CD14-positive monocyte (primary cell): ENCODE results near the gene RSAD2. TPM values are rescaled to one million over a fixed set of nuclear protein-coding genes. Genes with fewer than 3 reads are reported as not detected.

Experiments used
- DNase-seq, 3 donors: peaks; one replicate each; pipeline ENCODE4 v3.0.0-alpha.2; 2011 to 2022
- H2AFZ ChIP-seq: 2 replicates; pipeline ENCODE4 v1.6.0; 2012; ENCODE audit warnings: mild to moderate bottlenecking, low read depth, low read length, inconsistent platforms; ENCODE audit not compliant: insufficient read depth, poor library complexity, severe bottlenecking
- H3K27ac ChIP-seq, 2 donors: 1 replicate in 1 of 2; 2 replicates in 1 of 2; pipeline ENCODE4 v1.5.1; 2012 to 2013; ENCODE audit warnings: low read length in 2 of 2, control low read depth in 1 of 2, inconsistent platforms in 1 of 2, low read depth in 1 of 2, mild to moderate bottlenecking in 1 of 2
- H3K27me3 ChIP-seq, 2 donors: one replicate each; pipeline versions ENCODE4 v1.6.0 to v1.6.1; 2011 to 2013; ENCODE audit warnings: low read length in 2 of 2; ENCODE audit not compliant: control insufficient read depth in 2 of 2, insufficient read depth in 2 of 2
- H3K36me3 ChIP-seq, 2 donors: replicated peaks in 1 of 2; 1 replicate in 1 of 2; 2 replicates in 1 of 2; pipeline versions ENCODE4 v1.5.1 to v1.6.1; 2012 to 2013; ENCODE audit warnings: low read length in 2 of 2, control low read depth in 1 of 2, inconsistent platforms in 1 of 2, mild to moderate bottlenecking in 1 of 2; ENCODE audit not compliant: insufficient read depth in 2 of 2, control insufficient read depth in 1 of 2
- H3K4me1 ChIP-seq, 2 donors: 1 replicate in 1 of 2; 2 replicates in 1 of 2; pipeline versions ENCODE4 v1.5.1 to v1.6.1; 2012 to 2013; ENCODE audit warnings: low read length in 2 of 2, control low read depth in 1 of 2, inconsistent platforms in 1 of 2, mild to moderate bottlenecking in 1 of 2, moderate library complexity in 1 of 2; ENCODE audit not compliant: insufficient read depth in 2 of 2, control insufficient read depth in 1 of 2
- H3K4me2 ChIP-seq: replicated peaks from 2 replicates; pipeline ENCODE3; 2012; ENCODE audit warnings: low read length, moderate library complexity, mild to moderate bottlenecking; ENCODE audit not compliant: poor library complexity, severe bottlenecking; ENCODE audit errors: extremely low read depth
- H3K4me3 ChIP-seq, 3 experiments: fragments of 200-600 bp in 1 of 3; sonication (generic) in 1 of 3; replicated peaks in 1 of 3; 1 replicate in 2 of 3; 2 replicates in 1 of 3; pipeline ENCODE4 v1.5.1; 2011 to 2013; ENCODE audit warnings: low read length in 3 of 3, mild to moderate bottlenecking in 3 of 3, control low read depth in 2 of 3, low read depth in 2 of 3, inconsistent platforms in 1 of 3, moderate library complexity in 1 of 3
- H3K79me2 ChIP-seq: 2 replicates; pipeline ENCODE4 v1.6.0; 2012; ENCODE audit warnings: mild to moderate bottlenecking, control low read depth, inconsistent platforms, low read length, moderate library complexity; ENCODE audit not compliant: insufficient read depth
- H3K9ac ChIP-seq: 2 replicates; pipeline ENCODE4 v1.6.0; 2017; ENCODE audit warnings: low read length, mild to moderate bottlenecking; ENCODE audit not compliant: insufficient read depth, poor library complexity, severe bottlenecking
- H3K9me3 ChIP-seq, 2 donors: replicated peaks in 1 of 2; 1 replicate in 1 of 2; 2 replicates in 1 of 2; pipeline versions ENCODE4 v1.5.1 to v1.6.1; 2012 to 2013; ENCODE audit warnings: low read length in 2 of 2, control low read depth in 1 of 2; ENCODE audit not compliant: control insufficient read depth in 1 of 2, insufficient read depth in 1 of 2
- H4K20me1 ChIP-seq: 2 replicates; pipeline ENCODE4 v1.6.0; 2012; ENCODE audit warnings: mild to moderate bottlenecking, low read length, control low read depth, moderate library complexity; ENCODE audit not compliant: insufficient read depth
- H3K27ac Mint-ChIP-seq, 7 donors: one replicate each; pipeline ENCODE4 v1.8.0; 2020; ENCODE audit warnings: mild to moderate bottlenecking in 7 of 7, mixed read lengths in 7 of 7, moderate library complexity in 6 of 7, inconsistent platforms in 2 of 7
- H3K27me3 Mint-ChIP-seq, 3 donors: one replicate each; pipeline ENCODE4 v1.8.0; 2021 to 2022; ENCODE audit warnings: low read depth in 3 of 3, mild to moderate bottlenecking in 3 of 3, mixed read lengths in 3 of 3, moderate library complexity in 3 of 3, inconsistent platforms in 1 of 3
- H3K36me3 Mint-ChIP-seq, 2 donors: one replicate each; pipeline ENCODE4 v1.8.0; 2020; ENCODE audit warnings: mixed read lengths in 2 of 2, inconsistent platforms in 1 of 2, mild to moderate bottlenecking in 1 of 2
- H3K4me1 Mint-ChIP-seq: one replicate; pipeline ENCODE4 v1.8.0; 2020; ENCODE audit warnings: mild to moderate bottlenecking, mixed read lengths
- H3K4me3 Mint-ChIP-seq, 2 donors: one replicate each; pipeline ENCODE4 v1.8.0; 2020; ENCODE audit warnings: mild to moderate bottlenecking in 2 of 2, mixed read lengths in 2 of 2, moderate library complexity in 1 of 2
- H3K9me3 Mint-ChIP-seq, 7 donors: one replicate each; pipeline ENCODE4 v1.8.0; 2020 to 2022; ENCODE audit warnings: mixed read lengths in 7 of 7, mild to moderate bottlenecking in 6 of 7, moderate library complexity in 6 of 7, inconsistent platforms in 2 of 7
- CTCF ChIP-seq: fragments of 200-600 bp; IDR thresholded peaks from one replicate; pipeline ENCODE4 v1.8.0; 2022; ENCODE audit warnings: antibody characterized with exemption, mild to moderate bottlenecking
- WGBS: methylation state at CpG from one replicate; pipeline ENCODE4 v1.1.5; 2013; ENCODE audit warnings: missing lambda C conversion rate; ENCODE audit not compliant: insufficient coverage; 5-methylcytosine and 5-hydroxymethylcytosine counted together
- intact Hi-C, 2 donors: fragments of 100-400 bp; cut with micrococcal nuclease; formaldehyde crosslinking; loops; one replicate each; pipeline versions ENCODE4 v1.15.0 to v1.15.1; 2023
- polyA plus RNA-seq, 3 donors: library from polyadenylated mRNA; depleted of rRNA in 1 of 3; unstranded in 2 of 3; stranded (reverse) in 1 of 3; fragments of 300-500 nt in 2 of 3; fragments of >200 nt in 1 of 3; fragmentation: Illumina TruSeq in 2 of 3; gene quantifications; 1 replicate in 2 of 3; 2 replicates in 1 of 3; pipeline ENCODE4 v1.2.3, GENCODE V29; 2012 to 2021

The RSAD2 gene
- polyA plus RNA-seq, 3 donors = 6.0 to 12.6 (median 10.3) TPM

- Mint-ChIP-seq H3K27ac (peak within 1 kb of the TSS; percentile 77 to 96 (median 89)), H3K36me3 (peaks cover 33 to 36% of the 10 kb centered on the region in 2 donors), H3K4me3 (peak within 1 kb of the TSS; percentile 93 to 98), H3K4me1 (peaks cover 34% of the 10 kb centered on the region), H3K27me3 (peaks cover 0 to 2% (median 0%) of the 10 kb centered on the region in 3 donors), H3K9me3 (peaks cover 4 to 13% (median 11%) of the 10 kb centered on the region in 7 donors)
- under 1% methylated on average over 115 of the region's 115 CpGs for WGBS
- DNase-seq = peak; percentile 73 to 74 (median 74)
- peak within 1 kb of the TSS; percentile 75 to 78 for H3K27ac ChIP-seq
- H4K20me1 ChIP-seq = no peaks in the 10 kb centered on the region
- intact Hi-C loops = loop anchor here in 1 of 2 donors (5.0 kb wide), 1 partner anchor 38 kb away; no protein-coding TSS in a partner anchor
- H3K9me3 ChIP-seq = peaks cover 5 to 7% of the 10 kb centered on the region in 2 donors
- H2AFZ ChIP-seq = peak within 1 kb of the TSS; percentile 94
- no peaks in the 10 kb centered on the region for H3K27me3 ChIP-seq
- H3K79me2 ChIP-seq = peaks cover 10% of the 10 kb centered on the region
- peaks cover 23 to 25% of the 10 kb centered on the region in 2 donors for H3K4me1 ChIP-seq
- no peak for TF ChIP-seq CTCF
- peak within 1 kb of the TSS; percentile 76 for H3K4me2 ChIP-seq
- H3K36me3 ChIP-seq = peaks cover 23 to 30% of the 10 kb centered on the region in 2 donors
- H3K9ac ChIP-seq = peak within 1 kb of the TSS; percentile 83
- H3K4me3 ChIP-seq = peak within 1 kb of the TSS; percentile 79 to 93 (median 92)
Observed at GRCh38 chr2:6865346-6866274, 12.0 kb upstream of the RSAD2 start, which contains the start of gene CMPK2. CMPK2 (minus strand) TSS chr2:6865907; CDS start chr2:6865696, 211 bp downstream.

GRCh38 chr2:6866275-6866671, 11.3 kb upstream of the RSAD2 start:
- H3K27ac ChIP-seq = peak overlapping the region; percentile 75 to 78
- peak overlapping the region; percentile 83 for H3K9ac ChIP-seq

More at GRCh38 chr2:6866275-6866671, 11.3 kb upstream of the RSAD2 start:
- Mint-ChIP-seq H3K27me3 (peaks cover 0 to 2% (median 0%) of the 10 kb centered on the region in 3 donors), H3K4me1 (peaks cover 34% of the 10 kb centered on the region), H3K27ac (peak overlapping the region; percentile 77 to 96 (median 89)), H3K4me3 (peak overlapping the region; percentile 93 to 98), H3K9me3 (peaks cover 0 to 10% (median 8%) of the 10 kb centered on the region in 7 donors), H3K36me3 (peaks cover 27 to 30% of the 10 kb centered on the region in 2 donors)
- DNase-seq = peak in 2 of 3 donors; percentile 17 to 29
- H3K4me3 ChIP-seq = peak overlapping the region; percentile 79 to 93 (median 92)
- H3K79me2 ChIP-seq = peaks cover 10% of the 10 kb centered on the region
- H3K9me3 ChIP-seq = peaks cover under 1 to 5% of the 10 kb centered on the region in 2 donors
- WGBS = 0% methylated on average over 5 of the region's 9 CpGs
- H3K27me3 ChIP-seq = no peaks in the 10 kb centered on the region
- no peaks in the 10 kb centered on the region for H4K20me1 ChIP-seq
- peak overlapping the region; percentile 76 for H3K4me2 ChIP-seq
- H3K36me3 ChIP-seq = peaks cover 17 to 23% of the 10 kb centered on the region in 2 donors
- peaks cover 23 to 25% of the 10 kb centered on the region in 2 donors for H3K4me1 ChIP-seq
- peak overlapping the region; percentile 94 for H2AFZ ChIP-seq
- intact Hi-C loops = loop anchor here in 1 of 2 donors (5.0 kb wide), 1 partner anchor 39 kb away; no protein-coding TSS in a partner anchor
- peak; percentile 31 for TF ChIP-seq CTCF
